K562 (cell line): ENCODE data around the gene COQ7. TPM values are rescaled to one million over a fixed set of nuclear protein-coding genes. Genes with fewer than 3 reads are reported as not detected.

Experiments used
- FOXA1 ChIP-seq: fragments of 450-650 bp; IDR thresholded peaks from 2 replicates; pipeline ENCODE4 v1.6.1; 2016; ENCODE audit warnings: mild to moderate bottlenecking, borderline replicate concordance
- HNRNPH1 ChIP-seq: fragments of 200-400 bp; formaldehyde crosslinking; optimal IDR thresholded peaks from 2 replicates; pipeline ENCODE3; 2017; ENCODE audit warnings: low read depth, mild to moderate bottlenecking, low read length, moderate library complexity
- JUND ChIP-seq, 2 experiments: IDR thresholded peaks; 2 replicates in 1 of 2; 3 replicates in 1 of 2; pipeline ENCODE4 v1.6.1; 2011; ENCODE audit warnings: borderline replicate concordance in 2 of 2, low read depth in 2 of 2, low read length in 2 of 2, improper control_type of control experiment in 1 of 2, missing biosample characterization in 1 of 2, missing genetic modification characterization in 1 of 2, missing genetic modification reagents in 1 of 2
- SMAD4 ChIP-seq: fragments of 250-450 bp; sonication (Bioruptor Pico); conservative IDR thresholded peaks from 2 replicates; pipeline ENCODE4 v1.8.0; 2021; ENCODE audit warnings: inconsistent platforms, mild to moderate bottlenecking, moderate library complexity
- ZNF583 ChIP-seq: fragments of 250-450 bp; sonication (Bioruptor Pico); IDR thresholded peaks from 2 replicates; pipeline ENCODE4 v1.4.0; 2020
- polyA plus RNA-seq, 8 experiments: library from polyadenylated mRNA; depleted of rRNA in 4 of 8; stranded (reverse) in 5 of 8; unstranded in 3 of 8; fragments of >200 nt; fragmentation: Nextera tagmentation in 2 of 8; fragmentation: Illumina TruSeq in 1 of 8; extraction: Ambion mirVana in 2 of 8; extraction: Trizol in 1 of 8; gene quantifications; 2 replicates each; pipeline versions ENCODE4 v1.2.1 to v1.2.3, GENCODE V29; 2011 to 2014; ENCODE audit warnings: inconsistent platforms in 1 of 8, missing spikeins in 1 of 8
- total RNA-seq, 7 experiments: library from RNA; depleted of rRNA in 6 of 7; stranded (reverse); fragments of >200 nt in 6 of 7; fragmentation: Illumina TruSeq in 2 of 7; extraction: Trizol in 2 of 7; gene quantifications; 2 replicates each; pipeline versions ENCODE4 v1.2.1 to v1.2.3, GENCODE V29; 2011 to 2021; ENCODE audit warnings: low replicate concordance in 1 of 7
- TF ChIP-seq, protein P1 (sequence below), 2 experiments: fragments of 450-650 bp; formaldehyde crosslinking in 1 of 2; IDR thresholded peaks; 2 replicates each; pipeline versions ENCODE4 v1.4.0 to v1.6.1; 2014 to 2020; ENCODE audit warnings: mild to moderate bottlenecking in 2 of 2, borderline replicate concordance in 1 of 2, low read depth in 1 of 2
- TF ChIP-seq, protein P2 (sequence below), 3 experiments: IDR thresholded peaks in 2 of 3; conservative IDR thresholded peaks in 1 of 3; 2 replicates each; pipeline ENCODE4 v1.5.1; 2011 to 2012; ENCODE audit warnings: low read length in 3 of 3, mild to moderate bottlenecking in 3 of 3, control low read depth in 2 of 3, improper control_type of control experiment in 1 of 3, inconsistent platforms in 1 of 3, low read depth in 1 of 3, mixed read lengths in 1 of 3, moderate library complexity in 1 of 3; ENCODE audit not compliant: insufficient read depth in 2 of 3

Gene COQ7
- total and polyA plus RNA-seq, 9 of the 15 experiments (the other 6 are each of a cell fraction or from before 2014, with no cell fraction given) = 2.3 to 26.1 (median 15.2) TPM

GRCh38 chr16:19071811-19072777 is 4.7 kb downstream of the COQ7 start (continued):
- TF ChIP-seq, protein P1, sequence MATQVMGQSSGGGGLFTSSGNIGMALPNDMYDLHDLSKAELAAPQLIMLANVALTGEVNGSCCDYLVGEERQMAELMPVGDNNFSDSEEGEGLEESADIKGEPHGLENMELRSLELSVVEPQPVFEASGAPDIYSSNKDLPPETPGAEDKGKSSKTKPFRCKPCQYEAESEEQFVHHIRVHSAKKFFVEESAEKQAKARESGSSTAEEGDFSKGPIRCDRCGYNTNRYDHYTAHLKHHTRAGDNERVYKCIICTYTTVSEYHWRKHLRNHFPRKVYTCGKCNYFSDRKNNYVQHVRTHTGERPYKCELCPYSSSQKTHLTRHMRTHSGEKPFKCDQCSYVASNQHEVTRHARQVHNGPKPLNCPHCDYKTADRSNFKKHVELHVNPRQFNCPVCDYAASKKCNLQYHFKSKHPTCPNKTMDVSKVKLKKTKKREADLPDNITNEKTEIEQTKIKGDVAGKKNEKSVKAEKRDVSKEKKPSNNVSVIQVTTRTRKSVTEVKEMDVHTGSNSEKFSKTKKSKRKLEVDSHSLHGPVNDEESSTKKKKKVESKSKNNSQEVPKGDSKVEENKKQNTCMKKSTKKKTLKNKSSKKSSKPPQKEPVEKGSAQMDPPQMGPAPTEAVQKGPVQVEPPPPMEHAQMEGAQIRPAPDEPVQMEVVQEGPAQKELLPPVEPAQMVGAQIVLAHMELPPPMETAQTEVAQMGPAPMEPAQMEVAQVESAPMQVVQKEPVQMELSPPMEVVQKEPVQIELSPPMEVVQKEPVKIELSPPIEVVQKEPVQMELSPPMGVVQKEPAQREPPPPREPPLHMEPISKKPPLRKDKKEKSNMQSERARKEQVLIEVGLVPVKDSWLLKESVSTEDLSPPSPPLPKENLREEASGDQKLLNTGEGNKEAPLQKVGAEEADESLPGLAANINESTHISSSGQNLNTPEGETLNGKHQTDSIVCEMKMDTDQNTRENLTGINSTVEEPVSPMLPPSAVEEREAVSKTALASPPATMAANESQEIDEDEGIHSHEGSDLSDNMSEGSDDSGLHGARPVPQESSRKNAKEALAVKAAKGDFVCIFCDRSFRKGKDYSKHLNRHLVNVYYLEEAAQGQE (IDR thresholded peaks at IDR 0.05; ENCODE audit: borderline replicate concordance) = peak; percentile 69; the same call in 1 of the 2 replicates
- TF ChIP-seq, protein P1 (CRISPR knock-in tag; IDR thresholded peaks at IDR 0.05; ENCODE audit: low read depth) = no peak
- no peak for TF ChIP-seq SMAD4 (CRISPR knock-in tag)
- no peak for TF ChIP-seq HNRNPH1
- no peak for TF ChIP-seq FOXA1
- 0 out of 2 replicates have a peak, but pooled peaks have one; percentile 20 for TF ChIP-seq JUND (IDR thresholded peaks at IDR 0.05; ENCODE audit: borderline replicate concordance, low read depth, low read length)
- TF ChIP-seq JUND (tag; IDR thresholded peaks at IDR 0.05; ENCODE audit: borderline replicate concordance, low read depth, low read length) = no peak
- TF ChIP-seq, protein P2, sequence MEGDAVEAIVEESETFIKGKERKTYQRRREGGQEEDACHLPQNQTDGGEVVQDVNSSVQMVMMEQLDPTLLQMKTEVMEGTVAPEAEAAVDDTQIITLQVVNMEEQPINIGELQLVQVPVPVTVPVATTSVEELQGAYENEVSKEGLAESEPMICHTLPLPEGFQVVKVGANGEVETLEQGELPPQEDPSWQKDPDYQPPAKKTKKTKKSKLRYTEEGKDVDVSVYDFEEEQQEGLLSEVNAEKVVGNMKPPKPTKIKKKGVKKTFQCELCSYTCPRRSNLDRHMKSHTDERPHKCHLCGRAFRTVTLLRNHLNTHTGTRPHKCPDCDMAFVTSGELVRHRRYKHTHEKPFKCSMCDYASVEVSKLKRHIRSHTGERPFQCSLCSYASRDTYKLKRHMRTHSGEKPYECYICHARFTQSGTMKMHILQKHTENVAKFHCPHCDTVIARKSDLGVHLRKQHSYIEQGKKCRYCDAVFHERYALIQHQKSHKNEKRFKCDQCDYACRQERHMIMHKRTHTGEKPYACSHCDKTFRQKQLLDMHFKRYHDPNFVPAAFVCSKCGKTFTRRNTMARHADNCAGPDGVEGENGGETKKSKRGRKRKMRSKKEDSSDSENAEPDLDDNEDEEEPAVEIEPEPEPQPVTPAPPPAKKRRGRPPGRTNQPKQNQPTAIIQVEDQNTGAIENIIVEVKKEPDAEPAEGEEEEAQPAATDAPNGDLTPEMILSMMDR (IDR thresholded peaks at IDR 0.05 in 2 of 3, conservative IDR thresholded peaks at IDR 0.05 in 1 of 3; ENCODE audit: insufficient read depth in 2 of 3, low read depth in 1 of 3, low read length in 3 of 3) = peak; percentile 78 to 87 (median 83)
- TF ChIP-seq ZNF583 (CRISPR knock-in tag) = no peak
- TF ChIP-seq, all 486 proteins: peak for 9
